GM23338 (cell line): ENCODE measurements around the gene PLA2G4B. TPM values are rescaled to one million over a fixed set of nuclear protein-coding genes. Genes with fewer than 3 reads are reported as not detected.

Source experiments
- ATAC-seq: fragments of 200-7000 bp; cut with Tn5 transposase; 3 replicates; pipeline ENCODE4 v1.9.1; 2020
- DNase-seq: peaks from one replicate; pipeline ENCODE4 v3.0.0-alpha.2; 2015; ENCODE audit warnings: low spot score
- H2AFZ ChIP-seq: fragments of 200-600 bp; sonication (generic); 2 replicates; pipeline ENCODE4 v1.8.0; 2016; ENCODE audit warnings: antibody characterized with exemption, mild to moderate bottlenecking, moderate library complexity
- H3F3A ChIP-seq: fragments of 200-600 bp; sonication (generic); replicated peaks from 2 replicates; pipeline ENCODE4 v1.8.0; 2017; ENCODE audit warnings: antibody characterized with exemption, mixed run types, low read depth
- H3K27ac ChIP-seq: fragments of 200-600 bp; sonication (generic); 2 replicates; pipeline ENCODE4 v1.6.1; 2016; ENCODE audit warnings: low read depth
- H3K27me3 ChIP-seq: fragments of 200-600 bp; sonication (generic); 2 replicates; pipeline ENCODE4 v1.8.0; 2016; ENCODE audit warnings: mild to moderate bottlenecking, mixed run types, moderate library complexity; ENCODE audit not compliant: insufficient read depth
- H3K36me3 ChIP-seq: fragments of 200-600 bp; sonication (generic); 2 replicates; pipeline ENCODE4 v1.8.0; 2016; ENCODE audit warnings: mild to moderate bottlenecking; ENCODE audit not compliant: insufficient read depth
- H3K4me1 ChIP-seq: fragments of 200-600 bp; sonication (generic); 2 replicates; pipeline ENCODE4 v1.8.0; 2016; ENCODE audit warnings: mild to moderate bottlenecking, moderate library complexity; ENCODE audit not compliant: insufficient read depth
- H3K4me2 ChIP-seq: fragments of 200-600 bp; sonication (generic); 2 replicates; pipeline ENCODE4 v1.7.1; 2017; ENCODE audit warnings: mixed run types
- H3K4me3 ChIP-seq: fragments of 200-600 bp; sonication (generic); 2 replicates; pipeline ENCODE4 v1.6.1; 2016; ENCODE audit warnings: mixed run types
- H3K79me2 ChIP-seq: fragments of 200-600 bp; sonication (generic); replicated peaks from 2 replicates; pipeline ENCODE4 v1.8.0; 2017; ENCODE audit warnings: mild to moderate bottlenecking; ENCODE audit not compliant: insufficient read depth
- H3K9me2 ChIP-seq: fragments of 200-600 bp; sonication (generic); 2 replicates; pipeline ENCODE4 v1.8.0; 2017; ENCODE audit not compliant: insufficient read depth
- H4K20me1 ChIP-seq: fragments of 200-600 bp; sonication (generic); replicated peaks from 2 replicates; pipeline ENCODE4 v1.8.0; 2017; ENCODE audit warnings: mild to moderate bottlenecking; ENCODE audit not compliant: insufficient read depth
- H3K27ac Mint-ChIP-seq: 2 replicates; pipeline ENCODE4 v1.8.0; 2020; ENCODE audit warnings: inconsistent platforms, mild to moderate bottlenecking, moderate library complexity, mixed read lengths
- H3K27me3 Mint-ChIP-seq: 3 replicates; pipeline ENCODE4 v1.8.0; 2022; ENCODE audit warnings: low read depth, mild to moderate bottlenecking, moderate library complexity, mixed read lengths, inconsistent platforms; ENCODE audit not compliant: insufficient read depth, poor library complexity
- H3K36me3 Mint-ChIP-seq: 3 replicates; pipeline ENCODE4 v1.8.0; 2021; ENCODE audit warnings: low read depth, mild to moderate bottlenecking, inconsistent platforms, moderate library complexity, mixed read lengths
- H3K4me1 Mint-ChIP-seq: 3 replicates; pipeline ENCODE4 v1.8.0; 2020; ENCODE audit warnings: mild to moderate bottlenecking, inconsistent platforms, mixed read lengths
- H3K4me3 Mint-ChIP-seq: 3 replicates; pipeline ENCODE4 v1.8.0; 2021; ENCODE audit warnings: moderate library complexity, mild to moderate bottlenecking, inconsistent platforms, mixed read lengths
- H3K9me3 Mint-ChIP-seq: 3 replicates; pipeline ENCODE4 v1.8.0; 2020; ENCODE audit warnings: moderate library complexity, mild to moderate bottlenecking, inconsistent platforms, mixed read lengths
- EZH2 ChIP-seq: fragments of 200-600 bp; sonication (generic); IDR thresholded peaks from one replicate; pipeline ENCODE4 v1.8.0; 2017; ENCODE audit warnings: antibody characterized with exemption, mild to moderate bottlenecking, low read depth; ENCODE audit not compliant: unreplicated experiment
- JUNB ChIP-seq: IDR thresholded peaks from one replicate; pipeline ENCODE4 v1.6.1; 2016; ENCODE audit warnings: antibody characterized with exemption; ENCODE audit not compliant: unreplicated experiment
- NANOG ChIP-seq: IDR thresholded peaks from 2 replicates; pipeline ENCODE4 v1.6.1; 2016; ENCODE audit warnings: antibody characterized with exemption, borderline replicate concordance
- STAT1 ChIP-seq: IDR thresholded peaks from one replicate; pipeline ENCODE4 v1.6.1; 2016; ENCODE audit warnings: antibody characterized with exemption; ENCODE audit not compliant: unreplicated experiment
- ZNF114 ChIP-seq: fragments of 250-450 bp; sonication (Bioruptor Pico); IDR thresholded peaks from 2 replicates; pipeline ENCODE4 v1.5.0; 2020; ENCODE audit warnings: mild to moderate bottlenecking, moderate library complexity
- ZNF331 ChIP-seq: fragments of 250-450 bp; sonication (Bioruptor Pico); IDR thresholded peaks from 2 replicates; pipeline ENCODE4 v1.5.0; 2020; ENCODE audit warnings: low read depth, mild to moderate bottlenecking, moderate library complexity
- polyA plus RNA-seq: library from polyadenylated mRNA; unstranded; fragments of >200 nt; fragmentation: Nextera tagmentation; extraction: Ambion mirVana; gene quantifications from 2 replicates; pipeline ENCODE4 v1.2.1, GENCODE V29; 2016
- total RNA-seq: library from RNA; depleted of rRNA; stranded (reverse); fragments of >200 nt; shearing (Covaris generic); gene quantifications from 2 replicates; pipeline ENCODE4 v1.2.3, GENCODE V29; 2014
- TF ChIP-seq, protein P1 (sequence below): IDR thresholded peaks from one replicate; pipeline ENCODE4 v1.6.1; 2018; ENCODE audit warnings: antibody characterized with exemption; ENCODE audit not compliant: unreplicated experiment

PLA2G4B gene
- total and polyA plus RNA-seq, 2 experiments from 2014 or later, result 4.4 to 9.6 TPM

- TF ChIP-seq, protein P1, sequence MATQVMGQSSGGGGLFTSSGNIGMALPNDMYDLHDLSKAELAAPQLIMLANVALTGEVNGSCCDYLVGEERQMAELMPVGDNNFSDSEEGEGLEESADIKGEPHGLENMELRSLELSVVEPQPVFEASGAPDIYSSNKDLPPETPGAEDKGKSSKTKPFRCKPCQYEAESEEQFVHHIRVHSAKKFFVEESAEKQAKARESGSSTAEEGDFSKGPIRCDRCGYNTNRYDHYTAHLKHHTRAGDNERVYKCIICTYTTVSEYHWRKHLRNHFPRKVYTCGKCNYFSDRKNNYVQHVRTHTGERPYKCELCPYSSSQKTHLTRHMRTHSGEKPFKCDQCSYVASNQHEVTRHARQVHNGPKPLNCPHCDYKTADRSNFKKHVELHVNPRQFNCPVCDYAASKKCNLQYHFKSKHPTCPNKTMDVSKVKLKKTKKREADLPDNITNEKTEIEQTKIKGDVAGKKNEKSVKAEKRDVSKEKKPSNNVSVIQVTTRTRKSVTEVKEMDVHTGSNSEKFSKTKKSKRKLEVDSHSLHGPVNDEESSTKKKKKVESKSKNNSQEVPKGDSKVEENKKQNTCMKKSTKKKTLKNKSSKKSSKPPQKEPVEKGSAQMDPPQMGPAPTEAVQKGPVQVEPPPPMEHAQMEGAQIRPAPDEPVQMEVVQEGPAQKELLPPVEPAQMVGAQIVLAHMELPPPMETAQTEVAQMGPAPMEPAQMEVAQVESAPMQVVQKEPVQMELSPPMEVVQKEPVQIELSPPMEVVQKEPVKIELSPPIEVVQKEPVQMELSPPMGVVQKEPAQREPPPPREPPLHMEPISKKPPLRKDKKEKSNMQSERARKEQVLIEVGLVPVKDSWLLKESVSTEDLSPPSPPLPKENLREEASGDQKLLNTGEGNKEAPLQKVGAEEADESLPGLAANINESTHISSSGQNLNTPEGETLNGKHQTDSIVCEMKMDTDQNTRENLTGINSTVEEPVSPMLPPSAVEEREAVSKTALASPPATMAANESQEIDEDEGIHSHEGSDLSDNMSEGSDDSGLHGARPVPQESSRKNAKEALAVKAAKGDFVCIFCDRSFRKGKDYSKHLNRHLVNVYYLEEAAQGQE, result no peak
- TF ChIP-seq JUNB (no peak), ZNF331 (CRISPR knock-in tag) (no peak)
These were observed 14.4 kb upstream of the PLA2G4B start (continued) for GRCh38 chr15:41824062-41824745.

DNA sequence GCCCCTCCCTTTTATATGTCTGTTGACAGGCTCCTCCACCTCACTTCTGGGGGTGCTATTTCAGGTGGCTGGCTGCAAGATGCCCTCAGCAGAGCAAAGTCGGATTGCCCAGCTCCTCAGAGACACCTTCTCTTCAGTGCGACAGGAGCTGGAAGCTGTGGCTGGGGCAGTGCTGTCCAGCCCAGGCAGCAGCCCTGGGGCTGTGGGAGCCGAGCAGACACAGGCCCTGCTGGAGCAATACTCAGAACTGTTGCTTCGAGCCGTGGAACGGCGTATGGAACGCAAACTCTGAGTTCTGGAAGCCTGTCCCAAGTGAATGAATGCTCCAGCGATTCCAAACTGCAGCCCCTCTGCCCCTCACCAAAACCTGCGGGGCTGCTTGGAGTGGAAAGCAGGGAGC lies 13.5 kb upstream of the PLA2G4B start:
- no peaks in the 10 kb centered on the region for H3F3A ChIP-seq
- Mint-ChIP-seq H3K4me1 (peaks cover 9% of the 10 kb centered on the region), H3K9me3 (no peaks in the 10 kb centered on the region), H3K27ac (no peak overlapping the region), H3K4me3 (no peak overlapping the region), H3K27me3 (peaks cover 11% of the 10 kb centered on the region), H3K36me3 (peaks cover 1% of the 10 kb centered on the region; the same call in 2 of the 3 replicates)
- H3K4me2 ChIP-seq, result no peak overlapping the region
- no peak overlapping the region for H3K4me3 ChIP-seq
- H3K4me1 ChIP-seq, result peaks cover 4% of the 10 kb centered on the region; the same call in 1 of the 2 replicates
- no peaks in the 10 kb centered on the region; the same call in 1 of the 2 replicates for H3K36me3 ChIP-seq
- H3K79me2 ChIP-seq, result 0 out of 2 replicates have a peak, but pooled peaks cover 4% of the 10 kb centered on the region
- DNase-seq (no peak), ATAC-seq (no peak)
- H2AFZ ChIP-seq, result no peak overlapping the region
- H3K27me3 ChIP-seq, result peaks cover 5% of the 10 kb centered on the region; the same call in 1 of the 2 replicates
- H3K9me2 ChIP-seq, result no peaks in the 10 kb centered on the region
- no peaks in the 10 kb centered on the region for H4K20me1 ChIP-seq
- TF ChIP-seq ZNF331 (CRISPR knock-in tag), result no peak
- TF ChIP-seq ZNF114 (CRISPR knock-in tag), result no peak
- TF ChIP-seq EZH2, result no peak
- no peak for TF ChIP-seq NANOG
- no peak for TF ChIP-seq STAT1
- no peak overlapping the region for H3K27ac ChIP-seq
